ENCODE measurements around the gene SYT4. TPM values are rescaled to one million over a fixed set of nuclear protein-coding genes. Genes with fewer than 3 reads are reported as not detected.

The SYT4 gene
- total RNA-seq, 1 donor from 2014 or later, result not detected

DNA sequence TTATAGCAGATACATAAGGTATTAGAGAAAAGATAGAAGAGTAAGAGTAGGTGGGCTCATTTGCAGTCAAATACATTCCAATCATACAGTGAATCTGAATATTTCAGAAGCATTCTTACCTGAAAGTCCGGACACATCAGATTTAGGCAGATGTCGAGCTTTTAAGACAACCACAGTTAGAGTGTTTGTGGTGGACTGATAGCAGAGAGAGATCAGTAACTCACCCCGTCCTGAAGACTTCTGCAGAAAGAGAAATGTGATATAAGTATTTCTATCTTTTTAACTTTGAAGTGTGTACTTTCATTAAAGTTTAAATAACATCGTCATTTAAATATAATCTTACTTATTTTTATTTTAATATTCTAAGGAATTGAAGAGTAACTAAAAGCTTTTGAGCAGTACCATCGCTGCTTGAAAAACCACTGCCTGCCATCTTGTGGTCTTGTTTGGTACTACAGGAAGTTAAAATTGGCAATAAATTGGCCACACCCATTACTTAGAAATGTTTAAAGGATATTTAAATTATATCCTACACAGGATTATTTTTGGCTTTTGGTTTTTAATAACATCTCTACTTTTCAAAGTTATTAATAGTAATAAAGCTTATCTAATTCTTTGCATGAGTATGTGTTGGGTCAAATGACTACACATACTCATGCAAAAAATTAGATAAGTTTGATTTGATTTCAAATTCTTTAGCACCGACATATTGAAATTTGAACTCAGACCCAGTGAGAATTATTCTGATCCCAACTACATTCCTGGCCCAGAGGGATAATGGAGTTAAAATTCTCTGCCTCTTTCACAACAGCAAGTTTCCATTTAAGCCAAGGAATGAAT lies 5.5 kb downstream of the SYT4 start:
- Mint-ChIP-seq H3K4me3 (no peak overlapping the region), H3K4me1 (ENCODE audit: low read depth) (no peaks in the 10 kb centered on the region), H3K36me3 (ENCODE audit: low read depth) (no peaks in the 10 kb centered on the region), H3K27ac (no peak overlapping the region), H3K9me3 (no peaks in the 10 kb centered on the region), H3K27me3 (ENCODE audit: insufficient read depth) (no peaks in the 10 kb centered on the region)
- intact Hi-C loops (cut with micrococcal nuclease), result loop anchor here (1.0 to 10.0 kb wide), 4 partner anchors 677 to 1219 kb away; no protein-coding TSS in a partner anchor
- no peak for DNase-seq (ENCODE audit: low spot score)

DNA sequence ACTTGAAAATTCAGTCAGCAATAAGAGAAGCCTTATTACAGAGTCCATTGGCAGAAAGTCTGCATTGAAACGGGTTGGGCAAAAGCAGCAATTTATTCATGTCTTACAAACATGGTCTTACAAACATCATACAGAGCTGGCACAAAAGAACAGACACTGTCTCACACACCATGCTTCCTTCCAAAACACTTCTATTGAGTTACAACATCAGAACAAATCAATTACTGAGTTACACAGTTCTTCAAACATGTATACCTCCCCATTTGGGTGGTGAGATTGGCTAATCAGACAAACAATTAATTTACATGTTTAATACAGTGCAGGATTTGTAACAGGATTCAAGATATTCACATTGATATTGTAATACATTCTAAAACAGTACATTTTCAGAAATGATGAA lies 9.5 kb downstream of the SYT4 start:
- no peak overlapping the region for H3K27ac Mint-ChIP-seq
- peaks cover 6% of the 10 kb centered on the region for H3K9me3 Mint-ChIP-seq

GRCh38 chr18:43265465-43265864 lies 11.8 kb downstream of the SYT4 start:
- peaks cover 9% of the 10 kb centered on the region for H3K9me3 Mint-ChIP-seq
- H3K27me3 Mint-ChIP-seq (ENCODE audit: insufficient read depth), result no peaks in the 10 kb centered on the region
- intact Hi-C loops (cut with micrococcal nuclease), result no loop called here
- DNase-seq (ENCODE audit: low spot score), result no peak
- no peaks in the 10 kb centered on the region for H3K4me1 Mint-ChIP-seq (ENCODE audit: low read depth)
- H3K27ac Mint-ChIP-seq, result no peak overlapping the region
- no peaks in the 10 kb centered on the region for H3K36me3 Mint-ChIP-seq (ENCODE audit: low read depth)
- H3K4me3 Mint-ChIP-seq, result no peak overlapping the region

More for the DNA sequence above, 9.5 kb downstream of the SYT4 start:
- Mint-ChIP-seq H3K27me3 (ENCODE audit: insufficient read depth) (no peaks in the 10 kb centered on the region), H3K36me3 (ENCODE audit: low read depth) (no peaks in the 10 kb centered on the region), H3K4me3 (no peak overlapping the region), H3K4me1 (ENCODE audit: low read depth) (no peaks in the 10 kb centered on the region)
- intact Hi-C loops (cut with micrococcal nuclease), result no loop called here
- no peak for DNase-seq (ENCODE audit: low spot score)

DNA sequence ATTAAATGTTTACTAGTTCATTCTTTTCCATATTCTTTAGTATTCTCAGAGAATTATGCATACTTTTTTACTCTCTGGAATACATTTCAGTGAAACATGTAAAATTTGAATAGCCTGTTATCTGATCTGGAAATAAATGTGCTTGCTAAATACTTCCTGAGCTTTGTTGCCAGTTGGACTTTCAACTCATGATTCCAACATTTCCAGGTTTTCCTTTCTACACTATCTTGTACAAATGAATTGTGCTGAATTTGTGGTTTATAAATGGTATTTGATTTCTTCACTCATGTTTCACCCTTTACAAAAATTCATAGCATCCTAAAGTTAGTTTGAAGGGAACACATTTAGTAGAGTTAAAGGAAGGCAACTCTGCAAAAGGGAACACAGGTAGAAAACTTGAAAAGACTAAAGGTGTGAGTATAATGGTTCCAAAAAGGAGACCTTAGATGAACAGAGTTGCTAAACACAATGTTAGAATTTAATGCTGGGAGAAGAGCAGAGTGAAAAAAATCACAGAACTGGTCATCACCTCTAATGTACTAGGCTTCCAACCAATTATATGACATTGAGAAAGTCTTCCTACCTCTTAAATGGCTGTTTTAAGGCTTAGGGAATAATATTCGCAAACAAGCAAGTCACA lies 28.6 kb downstream of the SYT4 start:
- Mint-ChIP-seq H3K27me3 (ENCODE audit: insufficient read depth) (no peaks in the 10 kb centered on the region), H3K4me1 (ENCODE audit: low read depth) (no peaks in the 10 kb centered on the region), H3K4me3 (no peak overlapping the region), H3K27ac (no peak overlapping the region), H3K36me3 (ENCODE audit: low read depth) (no peaks in the 10 kb centered on the region), H3K9me3 (no peaks in the 10 kb centered on the region)
- no peak for DNase-seq (ENCODE audit: low spot score)
- intact Hi-C loops (cut with micrococcal nuclease), result no loop called here

DNA sequence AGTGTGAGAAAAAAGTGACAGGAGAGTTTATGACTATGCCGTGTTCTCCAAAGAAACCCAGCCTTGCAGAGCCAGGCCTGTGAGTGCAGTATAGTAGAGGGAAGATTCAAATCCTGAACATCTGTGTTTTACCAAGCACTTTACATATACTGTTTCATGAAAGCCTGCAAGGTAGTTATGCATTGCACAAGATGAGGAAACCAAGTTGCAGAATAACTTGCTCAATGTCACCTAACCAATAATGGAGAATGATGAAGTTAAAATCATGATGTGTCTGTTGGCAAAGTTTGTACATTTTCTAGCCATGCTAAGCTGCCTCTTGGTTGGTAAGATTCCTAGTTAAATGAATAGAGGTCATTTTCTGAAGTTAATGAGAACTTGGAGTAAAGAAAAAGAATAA lies 29.3 kb downstream of the SYT4 start:
- Mint-ChIP-seq H3K9me3 (no peaks in the 10 kb centered on the region), H3K4me1 (ENCODE audit: low read depth) (no peaks in the 10 kb centered on the region), H3K27ac (no peak overlapping the region), H3K4me3 (no peak overlapping the region), H3K27me3 (ENCODE audit: insufficient read depth) (no peaks in the 10 kb centered on the region), H3K36me3 (ENCODE audit: low read depth) (no peaks in the 10 kb centered on the region)
- DNase-seq (ENCODE audit: low spot score), result no peak
- intact Hi-C loops (cut with micrococcal nuclease), result no loop called here

DNA sequence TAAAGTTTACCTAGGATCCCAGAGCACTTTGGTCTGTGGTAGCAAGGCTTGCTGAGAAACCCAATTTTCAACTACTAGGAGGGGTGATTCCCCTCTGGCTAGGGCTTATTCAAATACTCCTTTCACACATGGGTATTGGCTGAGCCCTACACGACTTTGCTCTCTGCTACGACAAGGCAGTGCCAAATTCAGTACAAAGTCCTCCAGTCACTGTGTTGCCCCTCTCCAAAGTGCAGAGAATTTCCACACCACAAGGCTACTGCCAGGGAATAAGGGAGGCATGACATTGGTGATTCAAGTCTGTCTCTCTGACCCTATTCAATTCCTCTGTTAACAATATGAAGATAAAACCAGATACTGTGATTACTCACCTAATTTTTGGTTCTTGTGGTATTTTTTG lies 38.9 kb downstream of the SYT4 start:
- Mint-ChIP-seq H3K4me1 (ENCODE audit: low read depth) (no peaks in the 10 kb centered on the region), H3K9me3 (peaks cover 3% of the 10 kb centered on the region), H3K27me3 (ENCODE audit: insufficient read depth) (no peaks in the 10 kb centered on the region), H3K27ac (no peak overlapping the region), H3K36me3 (ENCODE audit: low read depth) (no peaks in the 10 kb centered on the region), H3K4me3 (no peak overlapping the region)
- intact Hi-C loops (cut with micrococcal nuclease), result no loop called here
- no peak for DNase-seq (ENCODE audit: low spot score)

DNA sequence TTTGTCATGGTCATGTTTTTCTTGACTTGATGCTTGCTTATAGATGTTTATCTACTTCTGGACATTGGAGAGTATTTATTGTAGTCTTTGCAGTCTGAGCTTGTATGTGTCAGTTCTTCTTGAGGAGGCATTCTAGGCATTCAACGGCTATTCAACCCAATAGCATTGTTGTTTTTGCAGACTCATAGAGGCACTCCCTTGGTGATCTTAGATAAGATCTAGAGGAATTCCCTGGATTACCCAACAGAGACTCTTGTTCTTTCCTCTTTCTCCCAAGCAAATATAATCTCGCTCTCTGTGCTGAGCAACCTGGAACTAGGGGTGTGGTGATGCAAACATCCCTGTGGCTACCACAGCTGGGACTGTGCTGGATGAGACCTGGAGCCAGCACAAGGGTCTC lies 40.4 kb downstream of the SYT4 start:
- no peak for DNase-seq (ENCODE audit: low spot score)
- Mint-ChIP-seq H3K27ac (no peak overlapping the region), H3K4me1 (ENCODE audit: low read depth) (no peaks in the 10 kb centered on the region), H3K4me3 (no peak overlapping the region), H3K36me3 (ENCODE audit: low read depth) (no peaks in the 10 kb centered on the region), H3K27me3 (ENCODE audit: insufficient read depth) (no peaks in the 10 kb centered on the region), H3K9me3 (peaks cover 3% of the 10 kb centered on the region)
- intact Hi-C loops (cut with micrococcal nuclease), result no loop called here

DNA sequence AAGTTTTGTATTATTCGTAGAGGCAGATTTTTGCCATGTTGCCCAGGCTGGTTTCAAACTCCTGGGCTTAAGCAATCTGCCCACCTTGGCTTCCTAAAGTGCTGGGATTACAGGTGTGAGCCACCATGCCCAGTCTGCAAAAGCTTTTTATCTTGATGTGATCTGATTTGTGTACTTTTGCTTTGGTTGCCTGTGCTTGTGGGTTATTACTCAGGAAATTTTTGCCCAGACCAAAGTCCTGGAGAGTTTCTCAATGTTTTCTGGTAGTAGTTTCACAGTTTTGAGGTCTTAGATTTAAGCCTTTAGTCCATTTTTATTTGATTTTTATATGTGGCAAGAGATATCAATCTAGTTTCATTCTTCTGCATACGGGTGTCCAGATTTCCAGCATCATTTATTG lies 42.4 kb downstream of the SYT4 start:
- H3K27ac Mint-ChIP-seq, result no peak overlapping the region
- H3K27me3 Mint-ChIP-seq (ENCODE audit: insufficient read depth), result no peaks in the 10 kb centered on the region
- intact Hi-C loops (cut with micrococcal nuclease), result no loop called here
- no peak overlapping the region for H3K4me3 Mint-ChIP-seq
- no peaks in the 10 kb centered on the region for H3K36me3 Mint-ChIP-seq (ENCODE audit: low read depth)
- H3K4me1 Mint-ChIP-seq (ENCODE audit: low read depth), result no peaks in the 10 kb centered on the region
- peaks cover 3% of the 10 kb centered on the region for H3K9me3 Mint-ChIP-seq
- no peak for DNase-seq (ENCODE audit: low spot score)

DNA sequence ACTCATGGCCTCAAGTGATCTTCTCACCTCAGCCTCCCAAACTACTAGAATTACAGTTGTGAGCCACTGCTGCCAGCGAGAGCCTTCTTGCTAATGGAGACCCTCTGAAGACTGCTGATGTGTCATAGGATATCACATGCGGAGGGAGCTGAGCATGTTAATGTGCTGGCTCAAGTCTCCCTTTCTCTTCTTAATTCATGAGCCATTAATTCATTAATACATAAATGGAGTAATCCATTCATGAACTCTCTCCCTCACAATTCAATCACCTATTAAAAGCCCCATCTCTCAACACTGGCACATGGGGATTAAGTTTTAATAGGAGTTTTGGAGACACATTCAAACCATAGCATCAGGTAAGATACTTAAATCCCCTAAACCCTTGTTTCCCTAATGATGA lies 54.8 kb downstream of the SYT4 start:
- no peak overlapping the region for H3K27ac Mint-ChIP-seq
- no peak overlapping the region for H3K4me3 Mint-ChIP-seq
- H3K36me3 Mint-ChIP-seq (ENCODE audit: low read depth), result no peaks in the 10 kb centered on the region
- H3K4me1 Mint-ChIP-seq (ENCODE audit: low read depth), result no peaks in the 10 kb centered on the region
- H3K27me3 Mint-ChIP-seq (ENCODE audit: insufficient read depth), result no peaks in the 10 kb centered on the region
- intact Hi-C loops (cut with micrococcal nuclease), result no loop called here
- peaks cover 4% of the 10 kb centered on the region for H3K9me3 Mint-ChIP-seq
- no peak for DNase-seq (ENCODE audit: low spot score)

GRCh38 chr18:43220691-43221090 lies 56.6 kb downstream of the SYT4 start:
- intact Hi-C loops (cut with micrococcal nuclease), result no loop called here
- no peaks in the 10 kb centered on the region for H3K27me3 Mint-ChIP-seq (ENCODE audit: insufficient read depth)
- H3K4me1 Mint-ChIP-seq (ENCODE audit: low read depth), result no peaks in the 10 kb centered on the region
- H3K9me3 Mint-ChIP-seq, result peaks cover 9% of the 10 kb centered on the region
- H3K4me3 Mint-ChIP-seq, result no peak overlapping the region
- DNase-seq (ENCODE audit: low spot score), result no peak
- no peak overlapping the region for H3K27ac Mint-ChIP-seq
- no peaks in the 10 kb centered on the region for H3K36me3 Mint-ChIP-seq (ENCODE audit: low read depth)

Other genes with a start within 250 kb of the SYT4 start
- gene RIT2, start 161.8 kb downstream of the SYT4 start, total RNA-seq, result not detected in 2 replicates